Measurements from ENCODE around the gene PTPRC.
A peak's percentile ranks its signal among the peaks of the same experiment; 100 is the strongest.
"Not testable (repeated sequence)": the region's sequence is repeated elsewhere in the genome, so short reads cannot be mapped to it uniquely, and the experiment has no call there.

Gene PTPRC

DNA sequence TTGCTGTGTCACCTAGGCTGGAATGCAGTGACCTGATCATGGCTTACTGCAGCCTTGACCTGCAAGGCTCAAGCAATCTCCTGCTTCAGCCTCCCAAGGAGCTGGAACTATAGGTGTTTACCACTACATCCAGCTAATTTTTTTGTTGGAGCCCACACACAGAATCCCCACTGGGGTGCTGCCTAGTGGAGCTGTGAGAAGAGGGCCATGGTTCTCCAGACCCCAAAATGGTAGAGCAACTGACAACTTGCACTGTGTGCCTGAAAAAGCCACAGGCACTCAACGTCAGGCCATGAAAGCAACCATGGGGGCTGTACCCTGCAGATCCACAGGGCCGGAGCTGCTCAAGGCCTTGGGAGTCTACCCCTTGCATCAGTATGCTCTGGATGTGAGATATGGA lies 39.1 kb upstream of the PTPRC start:
- no peak for DNase-seq (ENCODE audit: low read depth in 2 of 2)
- H3K4me3 ChIP-seq (replicated peaks in 1 of 2; ENCODE audit: low read depth in 2 of 2, low read length in 2 of 2), result no peak overlapping the region
- TF ChIP-seq, protein P1, sequence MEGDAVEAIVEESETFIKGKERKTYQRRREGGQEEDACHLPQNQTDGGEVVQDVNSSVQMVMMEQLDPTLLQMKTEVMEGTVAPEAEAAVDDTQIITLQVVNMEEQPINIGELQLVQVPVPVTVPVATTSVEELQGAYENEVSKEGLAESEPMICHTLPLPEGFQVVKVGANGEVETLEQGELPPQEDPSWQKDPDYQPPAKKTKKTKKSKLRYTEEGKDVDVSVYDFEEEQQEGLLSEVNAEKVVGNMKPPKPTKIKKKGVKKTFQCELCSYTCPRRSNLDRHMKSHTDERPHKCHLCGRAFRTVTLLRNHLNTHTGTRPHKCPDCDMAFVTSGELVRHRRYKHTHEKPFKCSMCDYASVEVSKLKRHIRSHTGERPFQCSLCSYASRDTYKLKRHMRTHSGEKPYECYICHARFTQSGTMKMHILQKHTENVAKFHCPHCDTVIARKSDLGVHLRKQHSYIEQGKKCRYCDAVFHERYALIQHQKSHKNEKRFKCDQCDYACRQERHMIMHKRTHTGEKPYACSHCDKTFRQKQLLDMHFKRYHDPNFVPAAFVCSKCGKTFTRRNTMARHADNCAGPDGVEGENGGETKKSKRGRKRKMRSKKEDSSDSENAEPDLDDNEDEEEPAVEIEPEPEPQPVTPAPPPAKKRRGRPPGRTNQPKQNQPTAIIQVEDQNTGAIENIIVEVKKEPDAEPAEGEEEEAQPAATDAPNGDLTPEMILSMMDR (IDR thresholded peaks at IDR 0.05; ENCODE audit: low read depth, low read length), result no peak

- TF ChIP-seq, protein P1 (IDR thresholded peaks at IDR 0.05; ENCODE audit: low read depth, low read length), result no peak
- no peak overlapping the region for H3K4me3 ChIP-seq (replicated peaks in 1 of 2; ENCODE audit: low read depth in 2 of 2, low read length in 2 of 2)
- no peak for DNase-seq (ENCODE audit: low read depth in 2 of 2)
Observed at GRCh38 chr1:198600906-198601305, 37.9 kb upstream of the PTPRC start.

DNA sequence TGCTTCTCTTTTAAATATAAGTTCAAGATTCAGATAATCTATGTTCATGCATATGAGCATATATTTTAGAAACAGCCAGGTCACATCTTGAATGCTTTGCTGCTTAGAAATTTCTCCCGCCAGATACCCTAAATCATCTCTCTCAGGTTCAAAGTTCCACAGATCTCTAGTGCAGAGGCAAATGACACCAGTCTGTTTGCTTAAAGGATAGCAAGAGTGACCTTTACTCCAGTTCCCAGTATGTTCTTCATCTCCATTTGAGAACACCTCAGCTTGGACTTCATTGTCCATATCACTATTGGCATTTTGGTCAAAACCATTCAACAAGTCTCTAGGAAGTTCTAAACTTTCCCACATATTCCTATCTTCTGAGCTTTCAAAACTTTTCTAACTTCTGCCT lies 37.5 kb upstream of the PTPRC start:
- H3K4me3 ChIP-seq (replicated peaks in 1 of 2; ENCODE audit: low read depth in 2 of 2, low read length in 2 of 2); DNase-seq (ENCODE audit: low read depth in 2 of 2): not testable (repeated sequence)

DNA sequence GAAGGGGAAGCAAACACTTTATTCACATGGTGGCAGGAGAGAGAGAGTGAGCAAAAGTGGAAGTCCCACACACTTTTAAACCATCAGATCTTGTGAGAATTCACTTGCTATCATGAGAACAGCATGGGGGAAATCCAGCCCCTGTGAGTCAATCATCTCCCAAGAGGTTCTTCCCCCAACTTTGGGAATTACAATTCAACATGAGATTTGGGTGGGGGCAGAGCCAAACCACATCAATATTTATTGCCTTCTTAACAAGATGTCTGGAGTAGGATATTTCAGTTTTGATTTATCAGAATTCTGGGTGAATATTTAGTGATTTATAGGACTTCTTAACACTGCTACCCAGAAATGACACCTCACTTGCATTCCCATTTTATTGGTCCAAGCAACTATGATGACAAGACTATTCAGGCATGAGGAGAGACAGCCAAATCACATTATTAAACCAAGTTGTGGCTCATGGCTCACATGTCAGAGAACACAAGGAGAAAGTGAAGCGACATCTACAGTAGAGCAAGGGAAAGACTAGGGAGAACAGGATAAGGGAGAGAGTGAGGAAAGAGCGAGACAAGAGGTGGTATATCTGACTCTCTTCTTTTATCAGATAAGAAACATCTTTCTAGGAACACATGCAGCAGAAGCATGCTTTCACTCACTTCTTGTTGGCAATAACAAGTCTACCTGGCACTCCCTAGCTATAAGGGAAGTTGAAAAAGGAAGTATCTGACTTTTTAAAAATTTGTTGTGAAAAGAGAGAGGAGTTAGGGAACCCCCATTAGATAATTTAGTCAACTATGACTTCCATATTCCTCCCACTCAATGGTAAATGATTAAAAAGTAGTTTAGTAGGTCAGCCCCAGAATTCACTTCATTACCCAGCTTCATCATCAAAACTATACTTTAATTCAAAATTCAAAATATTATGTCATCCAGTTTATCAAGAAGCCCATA lies 36.6 kb upstream of the PTPRC start:
- peak in 1 of 2 donors; percentile 6 for DNase-seq (ENCODE audit: low read depth in 2 of 2)

DNA sequence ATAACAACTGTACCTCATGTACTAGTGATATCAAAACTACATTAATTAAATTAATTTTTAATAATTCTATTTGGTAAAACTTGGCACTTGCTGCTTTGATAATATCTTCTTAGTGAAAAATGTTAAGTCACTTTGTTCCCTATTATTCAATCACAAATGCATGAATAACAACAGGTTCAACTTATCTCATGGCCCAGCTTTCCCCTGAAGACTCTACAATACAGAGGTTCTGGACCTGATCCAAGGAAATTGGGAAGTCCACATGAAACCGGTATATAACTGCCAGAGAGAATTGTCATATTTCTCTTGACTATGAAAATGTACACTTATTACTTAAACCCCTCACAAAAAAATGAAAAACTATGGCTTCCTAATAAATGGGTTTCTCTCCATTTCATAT lies 33.9 kb upstream of the PTPRC start:
- no peak overlapping the region for H3K4me3 ChIP-seq (replicated peaks in 1 of 2; ENCODE audit: low read depth in 2 of 2, low read length in 2 of 2)
- TF ChIP-seq, protein P1 (IDR thresholded peaks at IDR 0.05; ENCODE audit: low read depth, low read length), result no peak
- DNase-seq (ENCODE audit: low read depth in 2 of 2), result no peak

More for the DNA sequence above, 36.6 kb upstream of the PTPRC start:
- H3K4me3 ChIP-seq (replicated peaks in 1 of 2; ENCODE audit: low read depth in 2 of 2, low read length in 2 of 2), result no peak overlapping the region
- TF ChIP-seq, protein P1 (IDR thresholded peaks at IDR 0.05; ENCODE audit: low read depth, low read length), result no peak

DNA sequence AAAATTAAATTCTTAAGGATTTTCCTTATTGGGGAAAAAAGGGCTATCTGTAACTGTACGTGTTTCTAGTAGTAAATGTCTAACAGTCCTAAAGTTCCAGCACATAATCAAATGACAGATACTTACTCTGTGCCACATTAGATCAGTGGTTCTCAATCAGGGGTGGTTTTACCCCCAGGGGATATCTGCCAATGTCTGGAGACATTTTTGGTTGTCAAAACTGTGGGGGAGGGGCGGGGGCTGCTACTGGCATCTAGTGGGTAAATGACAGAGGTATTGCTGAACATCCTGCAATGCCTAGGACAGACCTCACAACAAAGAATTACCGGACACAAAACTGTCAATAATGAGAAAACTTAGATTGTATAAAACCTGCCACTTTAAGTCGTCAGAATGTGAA lies 33.4 kb upstream of the PTPRC start:
- DNase-seq (ENCODE audit: low read depth in 2 of 2), result no peak
- TF ChIP-seq, protein P1 (IDR thresholded peaks at IDR 0.05; ENCODE audit: low read depth, low read length), result no peak
- H3K4me3 ChIP-seq (replicated peaks in 1 of 2; ENCODE audit: low read depth in 2 of 2, low read length in 2 of 2), result no peak overlapping the region

GRCh38 chr1:198606020-198606438 lies 32.8 kb upstream of the PTPRC start:
- TF ChIP-seq, protein P1 (IDR thresholded peaks at IDR 0.05; ENCODE audit: low read depth, low read length), result no peak
- H3K4me3 ChIP-seq (replicated peaks in 1 of 2; ENCODE audit: low read depth in 2 of 2, low read length in 2 of 2), result no peak overlapping the region
- no peak for DNase-seq (ENCODE audit: low read depth in 2 of 2)

All from cardiac fibroblast (primary cell).